Thymus (tissue), 11 donors: ENCODE data around the gene AFF2. TPM values are rescaled to one million over a fixed set of nuclear protein-coding genes. Genes with fewer than 3 reads are reported as not detected.

Experiments
- DNase-seq, 9 donors: peaks; one replicate each; pipeline ENCODE4 v3.0.0-alpha.2; 2013; ENCODE audit warnings: low spot score in 9 of 9, low read depth in 6 of 9, missing footprints in 1 of 9
- H3K27ac ChIP-seq, 2 donors: one replicate each; pipeline ENCODE4 v1.5.1; 2013; ENCODE audit warnings: control low read depth in 1 of 2, low read depth in 1 of 2, low read length in 1 of 2, mild to moderate bottlenecking in 1 of 2, moderate library complexity in 1 of 2
- H3K27me3 ChIP-seq, 2 donors: one replicate each; pipeline ENCODE4 v1.5.1; 2013; ENCODE audit warnings: low read length in 1 of 2; ENCODE audit not compliant: control insufficient read depth in 2 of 2, insufficient read depth in 1 of 2
- H3K36me3 ChIP-seq, 2 donors: one replicate each; pipeline ENCODE4 v1.5.1; 2013; ENCODE audit warnings: low read length in 1 of 2, mild to moderate bottlenecking in 1 of 2, moderate library complexity in 1 of 2; ENCODE audit not compliant: control insufficient read depth in 2 of 2, insufficient read depth in 2 of 2
- H3K4me1 ChIP-seq, 2 donors: one replicate each; pipeline ENCODE4 v1.5.1; 2013; ENCODE audit warnings: low read length in 2 of 2; ENCODE audit not compliant: control insufficient read depth in 2 of 2, insufficient read depth in 2 of 2
- H3K4me3 ChIP-seq, 2 donors: one replicate each; pipeline ENCODE4 v1.5.1; 2013; ENCODE audit warnings: low read length in 2 of 2, control low read depth in 1 of 2, mild to moderate bottlenecking in 1 of 2
- H3K9me3 ChIP-seq, 2 donors: one replicate each; pipeline ENCODE4 v1.5.1; 2013; ENCODE audit warnings: low read length in 1 of 2, mild to moderate bottlenecking in 1 of 2; ENCODE audit not compliant: control insufficient read depth in 2 of 2, insufficient read depth in 1 of 2
- WGBS: extraction: QIAGEN DNeasy Blood & Tissue Kit; methylation state at CpG from one replicate; pipeline ENCODE4 v1.1.7; 2013; 5-methylcytosine and 5-hydroxymethylcytosine counted together
- polyA plus RNA-seq: library from polyadenylated mRNA; stranded (reverse); fragments of 200-250 nt; gene quantifications from one replicate; pipeline ENCODE4 v1.2.3, GENCODE V29; 2013
- total RNA-seq: library from RNA; stranded (reverse); fragments of 120-200 nt; gene quantifications from one replicate; pipeline ENCODE4 v1.2.4, GENCODE V29; 2013
- donor health status: healthy.

The AFF2 gene
- total and polyA plus RNA-seq, 2 donors, result 1.3 to 27.4 TPM

DNA sequence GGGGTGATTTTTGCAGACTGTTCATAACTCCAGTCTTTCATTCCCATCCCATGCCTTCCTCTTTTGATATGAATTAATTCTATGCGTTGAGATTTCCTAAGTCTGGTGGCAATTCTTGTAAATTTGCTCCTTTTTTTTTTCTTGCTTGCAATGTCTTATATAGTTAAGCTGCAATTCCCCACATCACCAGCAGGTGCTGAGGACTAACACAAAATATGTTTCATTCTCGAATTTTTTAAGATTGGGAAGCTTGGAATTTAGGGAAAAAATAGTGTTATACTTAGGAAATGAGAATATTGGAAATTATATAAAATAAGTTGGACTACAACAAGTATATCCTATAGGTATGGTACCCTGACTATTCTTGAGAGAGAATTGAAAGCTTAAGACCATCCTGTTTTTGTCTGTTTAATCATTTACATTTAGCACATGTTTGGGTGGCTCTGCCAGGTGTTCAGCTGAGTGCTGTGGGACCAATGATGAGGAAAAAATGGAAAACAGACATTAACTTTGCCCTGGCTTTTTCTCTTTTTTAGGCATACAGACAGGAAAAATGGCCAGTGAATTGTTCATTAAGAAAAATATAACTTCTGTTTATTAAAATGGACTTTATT is 30.2 kb downstream of the AFF2 start:
- peak in 2 of 9 donors; percentile 23 to 51 for DNase-seq
- Histone ChIP-seq H3K27ac (no peak overlapping the region), H3K36me3 (no peaks in the 10 kb centered on the region), H3K4me3 (no peak overlapping the region), H3K4me1 (no peaks in the 10 kb centered on the region), H3K27me3 (no peaks in the 10 kb centered on the region), H3K9me3 (no peaks in the 10 kb centered on the region)
- WGBS, result 20% methylated on average over 2 of the region's 2 CpGs

DNA sequence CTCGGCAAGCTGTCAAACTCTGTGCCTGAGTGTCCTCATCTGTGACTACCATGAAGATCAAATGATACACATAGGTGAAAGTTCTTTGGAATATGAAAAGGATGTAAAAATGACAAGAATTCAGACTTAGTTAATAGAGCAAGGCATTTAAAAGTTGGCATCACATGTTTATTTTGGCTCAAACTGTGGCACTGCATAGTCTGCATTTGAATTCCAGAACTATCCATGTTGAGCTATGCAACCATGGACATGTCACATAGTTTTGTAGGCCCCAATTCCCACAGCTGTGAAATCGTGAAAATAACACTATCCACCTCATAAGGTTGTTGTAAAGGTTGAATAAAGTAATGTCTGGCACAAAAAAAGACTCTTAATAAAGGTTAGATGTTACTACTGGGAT is 33.9 kb downstream of the AFF2 start:
- Histone ChIP-seq H3K36me3 (no peaks in the 10 kb centered on the region), H3K27me3 (no peaks in the 10 kb centered on the region), H3K4me1 (no peaks in the 10 kb centered on the region), H3K9me3 (no peaks in the 10 kb centered on the region), H3K4me3 (no peak overlapping the region), H3K27ac (no peak overlapping the region)
- no peak for DNase-seq
- WGBS, result over 99% methylated on average over 2 of the region's 2 CpGs

DNA sequence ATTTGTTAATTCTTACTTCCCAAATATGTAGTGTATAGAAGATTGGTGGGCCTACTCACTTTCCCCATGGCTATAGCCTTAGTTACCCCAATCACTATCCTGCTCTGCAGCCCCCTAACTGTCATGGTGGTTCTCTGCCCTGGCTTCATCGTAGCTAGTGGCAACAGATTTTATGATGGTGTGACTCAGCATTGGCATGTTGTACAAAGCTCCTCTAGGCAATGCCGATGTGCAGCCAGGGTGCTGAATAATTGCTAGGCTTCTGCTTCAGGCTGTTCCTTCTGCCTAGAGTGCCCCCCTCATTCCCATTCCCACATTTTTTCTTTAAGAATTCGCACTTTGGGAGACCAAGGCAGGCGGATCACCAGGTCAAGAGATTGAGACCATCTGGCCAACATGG is 35.2 kb downstream of the AFF2 start:
- H3K27ac ChIP-seq, result no peak overlapping the region
- no peaks in the 10 kb centered on the region for H3K27me3 ChIP-seq
- no peaks in the 10 kb centered on the region for H3K9me3 ChIP-seq
- no peaks in the 10 kb centered on the region for H3K36me3 ChIP-seq
- no peaks in the 10 kb centered on the region for H3K4me1 ChIP-seq
- WGBS, result 97% methylated on average over 4 of the region's 4 CpGs
- H3K4me3 ChIP-seq, result no peak overlapping the region
- no peak for DNase-seq

DNA sequence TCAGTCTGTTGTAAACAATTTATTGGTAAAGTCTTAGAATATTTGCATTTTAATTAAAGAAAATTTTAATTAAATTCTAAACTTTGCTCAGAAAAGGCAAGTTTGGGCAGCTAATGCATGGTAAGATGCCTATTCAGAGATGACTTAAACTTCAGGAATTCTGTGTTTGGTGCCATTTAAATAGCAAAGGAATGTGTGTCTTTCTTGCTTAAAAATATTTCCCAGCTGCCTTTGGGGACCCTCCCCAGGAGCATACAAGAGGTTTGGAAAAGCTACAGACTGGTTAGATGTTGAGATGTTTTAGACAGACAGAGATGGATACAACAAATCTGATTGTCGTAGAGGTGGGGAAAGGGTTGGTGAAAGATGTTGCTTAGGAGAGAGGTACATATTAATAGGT is 36.5 kb downstream of the AFF2 start:
- Histone ChIP-seq H3K4me3 (no peak overlapping the region), H3K4me1 (no peaks in the 10 kb centered on the region), H3K9me3 (no peaks in the 10 kb centered on the region), H3K36me3 (no peaks in the 10 kb centered on the region), H3K27me3 (no peaks in the 10 kb centered on the region), H3K27ac (no peak overlapping the region)
- DNase-seq, result no peak
- 97% methylated on average over 1 of the region's 1 CpG for whole genome bisulfite sequencing

DNA sequence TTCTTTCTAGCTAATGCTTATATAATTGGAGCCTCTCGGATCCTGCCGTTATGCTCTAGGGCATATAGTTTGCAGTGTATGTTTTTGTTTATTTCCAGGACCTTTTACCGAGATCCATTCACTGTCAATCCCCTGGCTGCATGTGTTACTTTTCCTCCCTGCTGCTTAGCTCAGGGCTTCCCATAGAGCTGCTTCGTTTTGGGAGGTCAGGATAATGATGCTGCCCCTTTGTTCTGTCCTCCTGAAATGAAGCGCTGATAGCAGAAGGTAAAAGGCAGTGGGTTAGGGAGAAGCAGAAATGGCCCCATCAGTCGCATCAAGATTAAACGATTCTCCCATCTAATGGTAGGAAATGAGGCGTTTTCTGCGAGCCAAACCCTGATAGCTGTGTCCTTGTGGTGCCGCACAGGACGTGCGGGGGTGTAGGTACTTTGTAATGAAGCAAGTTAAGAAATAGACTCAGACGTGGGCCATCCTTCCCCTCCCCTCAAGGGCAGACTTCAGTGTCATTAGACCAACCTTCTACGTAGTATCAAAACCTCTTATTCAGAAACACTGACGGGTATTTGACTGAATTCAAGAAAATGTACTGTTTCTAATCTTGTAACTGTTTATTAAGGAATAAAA is 37.3 kb downstream of the AFF2 start:
- Histone ChIP-seq H3K4me1 (no peaks in the 10 kb centered on the region), H3K36me3 (no peaks in the 10 kb centered on the region), H3K9me3 (no peaks in the 10 kb centered on the region), H3K4me3 (no peak overlapping the region), H3K27me3 (no peaks in the 10 kb centered on the region), H3K27ac (no peak overlapping the region)
- DNase-seq, result no peak
- WGBS, result 96% methylated on average over 15 of the region's 15 CpGs

DNA sequence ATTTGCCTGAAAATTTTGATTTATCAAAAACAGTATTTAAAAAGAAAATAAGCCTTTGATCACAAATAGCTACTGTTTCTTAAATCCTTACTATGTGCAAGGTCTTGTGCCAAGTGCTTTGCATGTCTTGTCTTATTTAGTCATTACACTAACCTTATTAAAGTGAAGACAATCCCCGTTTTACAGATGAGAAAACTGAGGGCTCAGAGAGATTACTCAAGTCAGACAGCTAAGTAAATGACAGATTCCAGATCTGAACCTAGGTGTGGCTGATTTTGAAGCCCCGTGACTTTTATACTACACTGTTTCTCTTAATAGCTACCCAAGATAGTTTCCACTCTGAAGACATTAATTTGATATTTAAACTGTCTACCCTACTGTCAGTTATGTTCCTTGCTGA is 38.2 kb downstream of the AFF2 start:
- H3K36me3 ChIP-seq, result no peaks in the 10 kb centered on the region
- 98% methylated on average over 2 of the region's 2 CpGs for WGBS
- no peaks in the 10 kb centered on the region for H3K27me3 ChIP-seq
- no peak for DNase-seq
- H3K4me3 ChIP-seq, result no peak overlapping the region
- H3K4me1 ChIP-seq, result no peaks in the 10 kb centered on the region
- no peak overlapping the region for H3K27ac ChIP-seq
- no peaks in the 10 kb centered on the region for H3K9me3 ChIP-seq

DNA sequence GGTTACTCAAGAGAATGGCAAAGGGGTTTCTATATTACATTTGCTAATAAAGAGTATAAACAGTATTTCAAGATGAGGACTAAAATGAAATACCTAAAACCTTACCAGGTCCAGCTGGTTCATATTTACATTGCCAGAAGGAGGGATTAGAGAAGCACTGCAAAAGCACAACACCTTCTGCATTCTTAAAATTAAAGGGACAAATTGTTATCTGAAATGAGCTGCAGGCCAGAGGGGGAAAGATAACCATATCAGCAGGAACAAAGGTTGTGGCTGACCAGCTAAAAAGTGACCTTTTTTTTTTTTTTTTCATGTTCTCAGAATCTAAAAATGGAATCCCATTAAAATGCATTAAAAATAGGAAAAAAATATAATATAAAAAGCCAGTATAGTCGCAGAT is 39.7 kb downstream of the AFF2 start:
- Histone ChIP-seq H3K36me3 (no peaks in the 10 kb centered on the region), H3K4me1 (no peaks in the 10 kb centered on the region), H3K9me3 (no peaks in the 10 kb centered on the region), H3K27me3 (no peaks in the 10 kb centered on the region), H3K4me3 (no peak overlapping the region), H3K27ac (no peak overlapping the region)
- no peak for DNase-seq
- 85% methylated on average over 1 of the region's 1 CpG for WGBS

DNA sequence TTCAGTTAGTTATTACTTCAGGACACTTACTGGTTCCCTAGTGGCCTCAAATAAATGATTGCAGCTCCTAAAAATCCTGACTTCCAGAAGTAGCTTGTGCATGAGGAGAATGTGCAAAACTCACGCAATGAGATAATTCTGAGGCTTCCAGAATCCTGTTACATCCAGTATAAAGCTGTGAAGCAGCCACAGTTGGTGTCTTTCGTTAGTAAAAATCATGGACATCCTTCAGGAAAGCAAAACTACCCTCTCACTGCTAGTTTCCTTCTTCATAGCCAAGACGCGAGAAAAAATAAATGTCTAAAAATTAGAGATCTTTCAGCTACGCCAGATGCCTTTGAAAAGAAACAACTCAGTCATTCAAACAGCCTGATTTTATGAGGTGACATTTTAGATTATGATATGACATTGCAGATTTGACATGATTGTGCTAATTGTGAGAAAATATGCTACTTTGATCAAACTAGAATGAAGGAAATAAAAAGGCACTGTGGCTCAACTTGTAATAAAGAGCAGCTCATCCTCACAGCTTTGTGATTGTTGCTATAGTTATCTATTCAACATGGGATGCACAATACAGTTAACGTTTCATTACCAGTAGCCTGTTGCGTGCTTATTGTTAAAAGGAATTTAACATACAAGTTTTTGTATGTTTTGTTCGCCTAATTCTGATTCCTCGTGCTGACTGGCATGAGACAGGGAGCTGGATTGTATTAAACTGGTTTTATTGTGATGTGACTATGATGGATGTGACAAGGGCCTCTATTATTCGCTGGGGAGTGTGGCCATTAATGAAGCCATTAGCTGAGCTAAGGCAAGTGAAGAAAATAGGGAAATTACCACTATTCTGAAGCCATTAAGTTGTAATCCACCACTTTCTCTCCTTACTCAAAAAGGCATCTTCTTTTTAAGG is 40.5 kb downstream of the AFF2 start:
- H3K27ac ChIP-seq, result no peak overlapping the region
- H3K36me3 ChIP-seq, result no peaks in the 10 kb centered on the region
- 96% methylated on average over 10 of the region's 10 CpGs for WGBS
- no peaks in the 10 kb centered on the region for H3K27me3 ChIP-seq
- H3K4me1 ChIP-seq, result no peaks in the 10 kb centered on the region
- no peak overlapping the region for H3K4me3 ChIP-seq
- no peaks in the 10 kb centered on the region for H3K9me3 ChIP-seq
- DNase-seq, result no peak

DNA sequence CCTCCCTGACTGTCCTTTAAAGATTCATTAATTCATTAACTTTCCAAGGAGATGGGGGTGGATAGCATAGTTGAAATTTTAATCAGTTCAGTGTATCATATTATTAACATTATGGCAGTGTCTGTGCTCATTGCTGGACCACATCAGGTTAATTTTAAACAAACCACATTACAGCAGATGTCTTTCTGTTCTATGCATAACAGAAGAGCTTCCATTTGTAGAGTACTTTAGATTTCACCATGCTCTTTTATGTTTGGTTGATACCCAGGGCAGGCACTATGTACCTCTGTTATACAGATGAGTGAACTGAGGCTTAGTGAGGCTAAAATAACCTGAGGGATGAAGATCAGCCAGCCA is 41.1 kb downstream of the AFF2 start:
- DNase-seq, result no peak
- H3K27ac ChIP-seq, result no peak overlapping the region
- H3K4me3 ChIP-seq, result no peak overlapping the region
- no peaks in the 10 kb centered on the region for H3K36me3 ChIP-seq
- no peaks in the 10 kb centered on the region for H3K27me3 ChIP-seq
- no peaks in the 10 kb centered on the region for H3K4me1 ChIP-seq
- no peaks in the 10 kb centered on the region for H3K9me3 ChIP-seq
